ENCODE data around the gene RAD23A. TPM values are rescaled to one million over a fixed set of nuclear protein-coding genes. Genes with fewer than 3 reads are reported as not detected.
A peak's percentile ranks its signal among the peaks of the same experiment; 100 is the strongest.

Gene RAD23A
- total and polyA plus RNA-seq, 2 of the 4 experiments (the other 2 are of a cell fraction), result 54.3 to 67.8 TPM

GRCh38 chr19:12990431-12990830 lies 44.8 kb downstream of the RAD23A start:
- ChIA-PET POLR2A (ENCODE audit: unreplicated experiment) (no interaction called here), CTCF (no interaction called here)
- H3K56ac ChIP-seq (ENCODE audit: extremely low read depth, insufficient read depth, low read length), result no peak overlapping the region
- no peaks in the 10 kb centered on the region for H3K36me3 ChIP-seq (ENCODE audit: control insufficient read depth, insufficient read depth, low read length)
- H2AK9ac ChIP-seq (replicated peaks; ENCODE audit: low read depth, low read length, poor library complexity), result peak overlapping the region; percentile 72
- H2AFZ ChIP-seq (replicated peaks; ENCODE audit: low read length, poor library complexity), result peak overlapping the region; percentile 32
- no peaks in the 10 kb centered on the region for H3K27me3 ChIP-seq (ENCODE audit: control insufficient read depth, insufficient read depth, low read length)
- H3K4me2 ChIP-seq (ENCODE audit: low read depth, low read length), result no peak overlapping the region
- dilution Hi-C loops (cut with HindIII; ENCODE audit: low sequenced_read_pairs, unreplicated experiment), result no loop called here
- no peak overlapping the region for H4K91ac ChIP-seq (ENCODE audit: insufficient read depth, low read depth, low read length)
- in situ Hi-C loops (cut with MboI; ENCODE audit: low sequenced_read_pairs), result loop anchor here (25.0 kb wide), 1 partner anchor 747 kb away; a partner anchor contains a TSS
- H2AK5ac ChIP-seq (ENCODE audit: low read depth, low read length), result peak overlapping the region; percentile 73
- no peak overlapping the region for H3K18ac ChIP-seq (ENCODE audit: low read depth, low read length)
- H3K23ac ChIP-seq (ENCODE audit: low read depth, low read length), result no peak overlapping the region
- no peak overlapping the region for H2BK20ac ChIP-seq (ENCODE audit: low read depth, low read length)
- H3K4me1 ChIP-seq (ENCODE audit: control insufficient read depth, insufficient read depth, low read length), result peaks cover 3% of the 10 kb centered on the region; the same call in 1 of the 2 replicates
- H2BK120ac ChIP-seq (ENCODE audit: low read depth, low read length), result no peak overlapping the region
- BruUV-seq (replicated peaks), result no TSS peak
- peaks cover 8% of the 10 kb centered on the region; the same call in 1 of the 2 replicates for H3K9me1 ChIP-seq (ENCODE audit: insufficient read depth, low read length)
- no peak for DNase-seq
- no peak overlapping the region for H4K8ac ChIP-seq (ENCODE audit: low read depth in 2 of 2, low read length in 2 of 2)
- TF ChIP-seq POLR2A (IDR thresholded peaks at IDR 0.05; ENCODE audit: low read depth, low read length) (no peak), MAZ (IDR thresholded peaks at IDR 0.05; ENCODE audit: borderline replicate concordance, low read depth, low read length) (no peak), FOS (IDR thresholded peaks at IDR 0.05; ENCODE audit: low read depth, low read length) (no peak), NFE2L2 (IDR thresholded peaks at IDR 0.05; ENCODE audit: low read depth, low read length) (no peak), SMC3 (IDR thresholded peaks at IDR 0.05; ENCODE audit: low read depth, low read length) (no peak)
- no peak overlapping the region for H2BK15ac ChIP-seq (ENCODE audit: low read depth, low read length)
- no peaks in the 10 kb centered on the region for H4K20me1 ChIP-seq (ENCODE audit: insufficient read depth, low read length)
- no peaks in the 10 kb centered on the region for H3K9me3 ChIP-seq (ENCODE audit: control insufficient read depth, insufficient read depth, low read length)
- H2BK5ac ChIP-seq (ENCODE audit: low read depth, low read length, poor library complexity, severe bottlenecking), result no peak overlapping the region
- intact Hi-C loops (cut with micrococcal nuclease), result no loop called here
- H3K79me1 ChIP-seq (ENCODE audit: low read depth in 1 of 2, low read length in 2 of 2), result peaks cover 0 to 6% of the 10 kb centered on the region in 2 experiments; a peak in 1 of 4 replicates
- H3K4me3 ChIP-seq (ENCODE audit: insufficient read depth, low read depth, low read length), result no peak overlapping the region
- no peak overlapping the region for H3K4ac ChIP-seq (ENCODE audit: low read depth, low read length)
- H3K27ac ChIP-seq (ENCODE audit: insufficient read depth, low read length), result no peak overlapping the region
- H4K5ac ChIP-seq (ENCODE audit: low read depth, low read length), result no peak overlapping the region
- no peak overlapping the region for H3K9ac ChIP-seq (ENCODE audit: low read depth, low read length)
- no peak overlapping the region for H3K14ac ChIP-seq (replicated peaks; ENCODE audit: low read depth, low read length)
- no peak for ATAC-seq (ENCODE audit: low read depth)
- WGBS, 2 experiments (ENCODE audit: extremely low coverage in 2 of 2, insufficient read length in 1 of 2), result 60% methylated on average over 11 of the region's 22 CpGs; no CpG with 5 or more reads in 1 of the 2 experiments

Data from IMR-90 (cell line).